Erythroblast (primary cell): ENCODE data around the gene ACOT7.

Source experiments
- DNase-seq, 2 experiments: peaks; one replicate each; lab custom pipeline; 2025; lab: John Stamatoyannopoulos, UW
- GATA1 ChIP-seq: IDR thresholded peaks from 2 replicates; pipeline ENCODE4 v1.6.1; 2011; ENCODE audit warnings: low read depth, mild to moderate bottlenecking, control low read depth, low read length, moderate library complexity
- POLR2A ChIP-seq: IDR thresholded peaks from 2 replicates; pipeline ENCODE4 v1.6.1; 2011; ENCODE audit warnings: mild to moderate bottlenecking, low read length

Gene ACOT7

DNA sequence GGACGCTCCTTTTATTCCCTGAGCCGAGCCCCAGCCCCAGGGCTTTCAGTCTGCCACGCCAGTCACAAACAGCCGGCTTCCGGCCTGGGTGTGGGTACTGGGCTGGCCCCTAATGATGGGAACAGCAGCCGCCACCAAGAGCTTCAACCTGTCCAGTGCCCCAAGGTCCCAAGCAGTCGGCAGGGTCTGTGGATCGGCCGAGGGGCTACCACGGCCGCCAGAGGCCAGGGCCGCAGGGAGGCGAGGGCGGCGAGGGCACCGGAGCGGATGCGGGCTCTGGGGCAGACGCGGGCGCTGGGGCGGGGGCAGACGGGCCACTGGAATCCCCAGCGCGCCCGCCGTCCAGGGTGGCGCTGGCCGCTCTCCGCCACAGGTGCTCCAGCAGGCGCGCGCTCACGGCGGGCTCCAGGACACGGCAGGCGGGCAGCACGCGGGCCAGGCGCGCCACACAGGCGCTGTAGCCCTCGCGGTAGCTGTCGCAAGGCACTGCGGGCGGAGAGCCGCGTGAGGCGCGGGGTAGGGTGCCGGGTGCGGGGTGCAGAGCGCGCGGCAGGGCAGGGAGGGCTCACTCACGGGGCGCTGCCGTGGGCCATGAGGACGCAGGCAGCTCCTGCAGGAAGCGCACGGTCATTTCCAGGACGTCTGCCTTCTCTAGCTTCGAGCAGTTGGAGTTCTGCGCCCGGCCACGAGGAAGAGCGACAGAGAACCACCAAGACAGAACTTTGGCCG is 25.3 kb upstream of the ACOT7 start:
- no peak for DNase-seq
- TF ChIP-seq GATA1 (no peak), POLR2A (no peak)

DNA sequence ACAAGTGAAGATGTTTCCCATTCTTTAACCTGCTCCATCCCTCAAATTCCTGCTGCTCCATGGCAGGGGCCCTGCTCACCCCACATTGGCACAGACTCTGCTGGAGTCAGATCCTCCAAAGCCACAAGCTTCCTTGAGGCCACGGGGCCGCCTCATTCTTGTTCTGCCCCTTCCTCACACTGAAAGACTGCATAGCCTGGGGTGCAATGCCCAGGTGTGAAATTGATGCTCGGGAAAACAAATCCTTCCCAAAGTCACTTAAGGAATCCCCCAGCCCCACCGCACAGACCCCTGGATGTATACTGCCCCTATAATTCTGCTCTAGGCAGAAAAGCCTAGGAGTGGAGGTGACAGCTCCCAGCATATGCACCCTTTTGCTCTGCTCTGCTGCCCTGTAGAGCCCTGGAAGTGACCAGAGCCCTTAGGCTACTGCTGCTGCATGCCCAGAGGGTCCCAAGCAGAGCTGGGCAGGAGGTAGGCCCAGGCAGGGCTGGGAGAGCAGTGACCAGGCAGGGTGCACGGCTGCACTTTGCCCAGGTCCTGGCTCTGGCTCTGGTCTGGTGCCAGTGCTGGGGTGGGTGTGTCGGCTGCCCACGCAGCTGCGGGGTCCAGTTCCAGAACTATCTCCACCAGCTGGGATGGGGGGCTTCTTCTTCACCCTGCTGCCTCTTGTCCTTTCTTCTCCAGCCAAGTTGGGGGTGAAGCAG is 24.5 kb upstream of the ACOT7 start:
- DNase-seq, result no peak
- TF ChIP-seq GATA1, result no peak
- TF ChIP-seq POLR2A, result no peak

DNA sequence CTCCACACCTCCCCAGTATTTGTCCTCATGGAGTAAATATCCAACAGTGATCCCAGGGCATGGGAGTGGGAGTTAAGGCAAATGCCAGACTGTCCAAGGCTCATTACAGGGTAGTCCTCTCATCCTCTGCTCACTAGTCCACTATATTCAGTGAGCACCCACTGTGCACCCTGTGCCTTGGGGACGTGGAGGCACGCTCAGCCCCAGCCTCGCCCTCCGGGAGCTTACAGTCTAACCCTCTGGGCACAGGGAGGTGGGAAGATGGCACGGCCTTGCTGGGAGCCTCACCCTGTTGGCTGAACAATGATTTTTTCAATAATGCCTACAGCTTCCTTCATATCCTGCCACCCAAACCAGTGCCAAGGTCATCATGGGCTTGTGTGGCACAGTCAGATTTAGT is 23.3 kb upstream of the ACOT7 start:
- TF ChIP-seq GATA1 (no peak), POLR2A (no peak)
- no peak for DNase-seq

DNA sequence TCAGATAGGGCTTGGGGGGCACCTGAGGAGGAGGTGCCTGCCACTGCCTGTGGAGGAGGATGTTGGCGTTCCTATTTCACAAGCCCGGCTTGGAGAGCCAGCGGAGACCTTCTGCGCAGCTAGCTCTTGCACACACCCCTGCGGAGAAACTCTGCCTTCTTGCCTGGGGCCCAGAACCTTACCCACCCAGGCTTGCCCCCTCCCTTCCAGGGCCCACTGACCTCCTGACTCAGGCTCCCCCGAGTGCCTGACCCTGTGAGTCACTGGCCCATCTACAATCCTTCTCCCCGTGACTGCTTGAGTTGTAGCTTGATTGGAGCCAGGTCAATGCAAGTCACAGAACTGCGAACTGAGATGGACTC is 22.7 kb upstream of the ACOT7 start:
- TF ChIP-seq POLR2A (no peak), GATA1 (no peak)
- no peak for DNase-seq

DNA sequence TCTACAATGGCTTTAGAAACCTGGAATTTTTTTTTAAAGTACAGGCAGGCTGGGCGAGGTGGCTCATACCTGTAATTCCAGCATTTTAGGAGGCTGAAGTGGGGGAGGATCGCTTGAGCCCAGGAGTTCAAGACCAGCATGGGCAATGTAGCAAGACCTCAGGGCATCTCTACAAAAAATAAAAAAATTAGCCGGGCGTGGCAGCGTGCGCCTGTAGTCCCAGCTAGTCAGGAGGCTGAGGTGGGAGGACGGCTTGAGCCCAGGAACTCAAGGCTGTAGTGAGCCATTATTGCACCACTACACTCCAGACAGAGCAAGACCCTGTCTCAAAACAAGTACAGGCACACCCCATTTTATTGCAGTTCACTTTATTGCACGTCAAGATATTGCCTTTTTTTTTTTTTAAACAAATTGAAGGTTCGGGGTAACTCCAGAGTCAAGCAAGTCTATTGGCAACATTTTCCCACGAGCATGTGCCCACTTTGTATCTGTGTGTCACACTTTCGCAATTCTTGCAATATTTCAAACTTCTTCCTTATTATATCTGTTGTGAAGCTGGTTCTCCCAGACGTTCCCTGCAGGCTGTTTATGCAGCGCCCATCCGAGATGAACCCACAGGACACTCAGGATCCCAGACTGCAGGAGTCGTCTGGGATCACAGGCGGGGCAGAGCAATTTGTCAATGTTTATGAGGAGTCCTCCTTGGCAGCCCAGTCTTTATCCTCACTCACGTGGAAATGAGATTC is 21.5 kb upstream of the ACOT7 start:
- TF ChIP-seq GATA1 (no peak), POLR2A (no peak)
- DNase-seq, result no peak

DNA sequence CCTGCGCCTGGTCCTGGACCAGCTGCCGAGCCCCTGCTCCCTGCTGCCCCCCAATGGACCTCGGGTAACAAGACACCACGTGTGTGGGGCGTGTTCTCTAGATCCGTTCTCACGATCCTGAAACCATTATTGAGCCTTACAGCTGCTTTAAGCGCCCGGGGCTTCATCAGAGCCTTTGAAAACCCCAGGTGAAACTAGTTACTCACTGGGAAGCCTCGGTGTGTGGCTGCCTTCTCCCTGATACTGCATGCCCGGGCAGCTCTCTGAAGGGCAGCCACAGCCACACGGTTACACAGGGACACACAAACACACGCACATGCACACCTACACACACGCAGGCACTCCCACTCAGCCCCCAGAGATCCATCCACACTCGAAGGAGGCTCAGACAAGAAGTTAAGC is 20.9 kb upstream of the ACOT7 start:
- peak; percentile 51 to 57 for DNase-seq
- no peak for TF ChIP-seq POLR2A
- TF ChIP-seq GATA1, result no peak

DNA sequence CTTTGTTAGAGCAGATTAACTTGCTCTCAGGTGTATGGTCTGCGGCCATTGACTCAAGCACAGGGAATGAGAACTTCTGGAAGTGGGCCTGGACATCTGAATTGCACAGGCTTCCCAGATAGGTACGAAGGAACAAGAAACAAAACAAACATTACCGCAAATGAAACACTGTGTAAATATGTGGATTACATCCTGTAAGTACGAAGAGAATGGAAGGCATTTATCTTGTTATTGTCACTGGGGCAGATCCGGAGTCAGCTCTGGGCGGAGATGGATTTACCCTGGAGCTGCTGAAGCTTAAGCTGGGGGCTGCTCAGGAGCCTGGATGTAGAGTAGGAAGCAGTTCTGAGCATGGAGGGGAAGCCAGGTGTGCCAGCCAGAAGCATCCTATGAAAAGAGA is 19.3 kb upstream of the ACOT7 start:
- TF ChIP-seq POLR2A (no peak), GATA1 (no peak)
- no peak for DNase-seq

DNA sequence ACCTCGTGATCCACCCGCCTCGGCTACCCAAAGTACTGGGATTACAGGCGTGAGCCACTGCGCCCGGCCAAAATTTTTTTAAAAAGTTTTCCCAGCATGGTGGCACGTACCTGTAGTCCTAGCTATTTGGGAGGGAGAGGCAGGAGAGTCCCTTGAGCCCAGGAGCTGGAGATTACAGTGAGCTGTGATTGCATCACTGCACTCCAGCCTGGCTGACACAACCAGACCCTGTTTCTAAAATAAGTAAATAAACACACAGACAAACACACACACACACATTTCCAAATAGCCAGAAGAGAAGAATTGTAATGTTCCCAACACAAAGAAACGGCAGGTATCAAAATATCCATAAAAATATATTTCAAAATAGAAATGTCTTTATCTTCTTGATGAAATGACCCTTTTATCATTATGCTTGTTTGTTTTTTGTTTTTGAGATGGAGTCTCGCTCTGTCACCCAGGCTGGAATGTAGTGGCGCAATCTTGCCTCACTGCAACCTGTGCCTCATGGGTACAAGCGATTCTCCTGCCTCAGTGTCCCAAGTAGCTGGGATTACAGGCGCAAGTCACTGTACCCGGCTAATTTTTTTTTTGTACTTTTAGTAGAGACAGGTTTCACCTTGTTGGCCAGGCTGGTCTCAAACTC is 16.8 kb upstream of the ACOT7 start:
- TF ChIP-seq GATA1 (no peak), POLR2A (no peak)
- DNase-seq, result no peak

DNA sequence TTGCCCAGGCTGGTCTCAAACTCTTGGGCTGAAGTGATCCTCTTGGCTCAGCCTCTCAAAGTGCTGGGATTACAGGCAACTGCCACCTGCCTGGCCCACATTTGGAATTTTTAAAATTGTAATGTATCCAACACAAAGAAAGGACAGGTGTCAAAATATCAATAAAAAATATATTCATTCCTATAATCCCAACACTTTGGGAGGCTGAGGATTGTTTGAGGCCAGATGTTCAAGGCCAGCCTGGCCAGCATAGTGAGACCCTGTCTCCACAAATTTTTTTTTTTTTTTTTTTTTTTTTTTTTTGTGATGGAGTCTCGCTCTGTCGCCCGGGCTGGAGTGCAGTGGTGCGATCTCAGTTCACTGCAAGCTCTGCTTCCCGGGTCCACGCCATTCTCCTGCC is 16.2 kb upstream of the ACOT7 start:
- DNase-seq, result no peak
- TF ChIP-seq POLR2A (no peak), GATA1 (no peak)

DNA sequence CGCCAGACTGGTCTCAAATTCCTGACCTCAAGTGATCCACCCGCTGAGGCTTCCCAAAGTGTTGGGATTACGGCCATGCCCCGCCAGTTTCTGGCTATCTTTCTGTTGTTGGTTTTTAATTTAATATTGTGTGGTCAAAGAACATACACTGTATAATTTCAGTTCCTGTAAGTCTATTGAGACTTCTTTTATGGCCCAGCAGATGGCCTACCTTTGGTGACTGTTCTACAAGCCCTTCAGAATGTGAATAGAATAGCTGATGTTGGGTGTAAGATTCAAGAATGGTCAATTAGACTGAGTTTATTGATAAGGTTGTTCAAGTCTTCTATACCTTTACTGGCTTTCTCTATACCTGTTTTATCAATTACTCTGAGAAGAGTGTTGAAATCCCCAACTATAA is 15.5 kb upstream of the ACOT7 start:
- TF ChIP-seq GATA1 (no peak), POLR2A (no peak)
- DNase-seq, result no peak

DNA sequence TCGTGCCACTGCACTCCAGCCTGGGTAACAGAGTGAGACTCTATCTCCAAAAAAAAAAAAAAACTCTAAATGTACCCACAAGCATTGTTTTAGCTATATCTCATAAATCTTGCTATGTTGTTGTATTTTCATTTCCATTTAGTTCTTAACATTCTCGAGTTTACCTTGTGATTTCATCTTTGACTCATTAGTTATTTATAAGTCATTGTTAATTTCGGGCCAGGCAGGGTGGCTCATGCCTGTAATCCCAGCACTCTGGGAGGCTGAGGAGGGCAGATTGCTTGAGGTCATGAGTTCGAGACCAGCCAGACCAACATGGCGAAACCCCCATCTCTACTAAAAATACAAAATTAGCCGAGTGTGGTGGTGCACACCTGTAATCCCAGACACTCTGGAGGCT is 14.5 kb upstream of the ACOT7 start:
- TF ChIP-seq GATA1 (no peak), POLR2A (no peak)
- no peak for DNase-seq

DNA sequence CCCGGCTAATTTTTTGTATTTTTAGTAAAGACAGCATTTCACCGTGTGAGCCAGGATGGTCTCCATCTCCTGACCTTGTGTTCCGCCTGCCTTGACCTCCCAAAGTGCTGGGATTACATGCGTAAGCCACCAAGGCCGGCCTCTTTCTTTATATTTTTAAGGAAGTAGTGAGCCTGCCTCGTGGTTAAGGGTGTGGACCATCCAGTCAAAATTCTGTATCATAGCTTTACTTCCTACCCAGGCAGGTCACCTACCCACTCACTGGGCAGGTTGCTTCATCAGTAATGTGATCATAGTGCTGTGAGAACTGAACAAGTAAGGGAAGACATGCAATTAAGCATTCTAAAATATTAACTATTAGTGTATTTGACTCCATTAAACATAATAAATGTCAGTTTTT is 8.1 kb upstream of the ACOT7 start:
- DNase-seq, result no peak
- no peak for TF ChIP-seq GATA1
- no peak for TF ChIP-seq POLR2A

DNA sequence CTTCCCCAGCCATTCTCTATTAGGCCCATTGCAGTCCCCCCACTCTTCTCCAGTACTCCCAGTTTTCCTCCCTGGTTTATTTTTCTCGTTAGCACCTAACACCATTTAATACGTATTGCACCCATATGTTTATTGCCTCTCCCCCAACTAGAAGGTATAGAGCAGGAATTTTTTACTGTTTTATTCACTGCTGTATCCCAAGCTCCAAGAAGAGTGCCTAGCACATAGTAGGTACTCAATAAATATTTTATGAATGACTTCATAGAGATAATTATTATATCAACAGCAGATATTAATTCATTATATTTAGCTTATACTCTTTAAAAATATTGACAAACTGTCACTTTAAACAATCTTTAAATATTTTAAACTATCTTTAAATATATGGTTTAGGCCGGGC is 5.7 kb upstream of the ACOT7 start:
- no peak for DNase-seq
- TF ChIP-seq POLR2A, result no peak
- no peak for TF ChIP-seq GATA1
